HEK293 (cell line): ENCODE results near the gene ST3GAL5.

Experiments used
- BCL11B ChIP-seq: fragments of 450-650 bp; formaldehyde crosslinking; IDR thresholded peaks from 2 replicates; pipeline ENCODE4 v1.5.1; 2016; ENCODE audit warnings: low read depth, missing biosample characterization, missing genetic modification characterization
- HOXD13 ChIP-seq: sonication (generic); formaldehyde crosslinking; IDR thresholded peaks from 2 replicates; pipeline ENCODE4 v1.8.0; 2022; ENCODE audit warnings: missing genetic modification reagents, borderline replicate concordance
- SP7 ChIP-seq: fragments of 450-650 bp; formaldehyde crosslinking; IDR thresholded peaks from 2 replicates; pipeline ENCODE4 v1.5.1; 2016; ENCODE audit warnings: missing biosample characterization, missing genetic modification characterization
- ZBTB17 ChIP-seq: fragments of 450-650 bp; formaldehyde crosslinking; IDR thresholded peaks from 2 replicates; pipeline ENCODE4 v1.5.1; 2016; ENCODE audit warnings: missing biosample characterization, missing genetic modification characterization
- ZBTB7A ChIP-seq: fragments of 450-650 bp; formaldehyde crosslinking; IDR thresholded peaks from 2 replicates; pipeline ENCODE4 v1.5.1; 2016; ENCODE audit warnings: low read depth, missing biosample characterization, missing genetic modification characterization
- ZNF133 ChIP-seq: fragments of 450-650 bp; formaldehyde crosslinking; IDR thresholded peaks from 2 replicates; pipeline ENCODE4 v1.5.1; 2016; ENCODE audit warnings: missing biosample characterization, missing genetic modification characterization
- ZNF274 ChIP-seq, 2 experiments: fragments of 200-500 bp in 1 of 2; fragments of 450-650 bp in 1 of 2; sonication (Bioruptor generic) in 1 of 2; formaldehyde crosslinking in 1 of 2; IDR thresholded peaks; 2 replicates each; pipeline versions ENCODE4 v1.5.1 to v1.6.1; 2014 to 2016; ENCODE audit warnings: borderline replicate concordance in 1 of 2, inconsistent platforms in 1 of 2, low read length in 1 of 2, missing biosample characterization in 1 of 2, missing genetic modification characterization in 1 of 2
- ZNF585B ChIP-seq: fragments of 450-650 bp; formaldehyde crosslinking; IDR thresholded peaks from 2 replicates; pipeline ENCODE4 v1.5.1; 2016; ENCODE audit warnings: missing biosample characterization, missing genetic modification characterization
- ZNF76 ChIP-seq: fragments of 450-650 bp; formaldehyde crosslinking; IDR thresholded peaks from 2 replicates; pipeline ENCODE4; 2016; ENCODE audit warnings: low read depth, missing biosample characterization, missing genetic modification characterization, borderline replicate concordance
- TF ChIP-seq, protein P1 (sequence below): fragments of 450-650 bp; formaldehyde crosslinking; IDR thresholded peaks from 2 replicates; pipeline ENCODE4 v1.5.1; 2017; ENCODE audit warnings: missing biosample characterization, missing genetic modification characterization
- TF ChIP-seq, protein P2 (sequence below): fragments of 450-650 bp; formaldehyde crosslinking; IDR thresholded peaks from 2 replicates; pipeline ENCODE4 v1.5.1; 2016; ENCODE audit warnings: missing biosample characterization, missing genetic modification characterization
- TF ChIP-seq, protein P3 (sequence below): fragments of 450-650 bp; formaldehyde crosslinking; IDR thresholded peaks from 2 replicates; pipeline ENCODE4 v1.5.1; 2016; ENCODE audit warnings: missing biosample characterization, missing genetic modification characterization
- TF ChIP-seq, protein P4 (sequence below): fragments of 450-650 bp; formaldehyde crosslinking; IDR thresholded peaks from 2 replicates; pipeline ENCODE4 v1.5.1; 2016; ENCODE audit warnings: missing biosample characterization, missing genetic modification characterization
- TF ChIP-seq, protein P5 (sequence below): fragments of 450-650 bp; formaldehyde crosslinking; IDR thresholded peaks from 2 replicates; pipeline ENCODE4 v1.5.1; 2016; ENCODE audit warnings: missing biosample characterization, missing genetic modification characterization

DNA sequence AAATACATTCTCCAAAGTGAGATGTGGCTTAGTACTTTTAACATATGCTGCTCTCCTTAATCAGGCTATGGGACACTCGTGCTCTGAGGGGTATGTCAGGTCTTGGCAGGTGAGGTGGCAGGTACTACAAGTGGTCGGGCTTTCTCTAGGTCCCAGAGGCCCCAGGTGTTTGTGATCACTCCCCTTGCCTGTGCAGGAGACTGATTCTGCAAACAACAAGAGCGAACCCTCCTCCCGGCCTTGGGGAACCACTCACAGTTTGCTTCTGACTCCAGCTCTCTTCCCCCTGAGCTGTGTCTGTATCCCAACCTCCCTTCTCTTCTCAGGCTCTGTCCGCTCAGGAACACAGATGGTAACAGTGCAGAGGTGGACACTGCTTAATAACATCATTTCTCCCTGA lies 86.9 kb downstream of the ST3GAL5 start:
- no peak for TF ChIP-seq ZNF76
- TF ChIP-seq, protein P1, sequence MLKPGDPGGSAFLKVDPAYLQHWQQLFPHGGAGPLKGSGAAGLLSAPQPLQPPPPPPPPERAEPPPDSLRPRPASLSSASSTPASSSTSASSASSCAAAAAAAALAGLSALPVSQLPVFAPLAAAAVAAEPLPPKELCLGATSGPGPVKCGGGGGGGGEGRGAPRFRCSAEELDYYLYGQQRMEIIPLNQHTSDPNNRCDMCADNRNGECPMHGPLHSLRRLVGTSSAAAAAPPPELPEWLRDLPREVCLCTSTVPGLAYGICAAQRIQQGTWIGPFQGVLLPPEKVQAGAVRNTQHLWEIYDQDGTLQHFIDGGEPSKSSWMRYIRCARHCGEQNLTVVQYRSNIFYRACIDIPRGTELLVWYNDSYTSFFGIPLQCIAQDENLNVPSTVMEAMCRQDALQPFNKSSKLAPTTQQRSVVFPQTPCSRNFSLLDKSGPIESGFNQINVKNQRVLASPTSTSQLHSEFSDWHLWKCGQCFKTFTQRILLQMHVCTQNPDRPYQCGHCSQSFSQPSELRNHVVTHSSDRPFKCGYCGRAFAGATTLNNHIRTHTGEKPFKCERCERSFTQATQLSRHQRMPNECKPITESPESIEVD, result no peak
- TF ChIP-seq, protein P2, sequence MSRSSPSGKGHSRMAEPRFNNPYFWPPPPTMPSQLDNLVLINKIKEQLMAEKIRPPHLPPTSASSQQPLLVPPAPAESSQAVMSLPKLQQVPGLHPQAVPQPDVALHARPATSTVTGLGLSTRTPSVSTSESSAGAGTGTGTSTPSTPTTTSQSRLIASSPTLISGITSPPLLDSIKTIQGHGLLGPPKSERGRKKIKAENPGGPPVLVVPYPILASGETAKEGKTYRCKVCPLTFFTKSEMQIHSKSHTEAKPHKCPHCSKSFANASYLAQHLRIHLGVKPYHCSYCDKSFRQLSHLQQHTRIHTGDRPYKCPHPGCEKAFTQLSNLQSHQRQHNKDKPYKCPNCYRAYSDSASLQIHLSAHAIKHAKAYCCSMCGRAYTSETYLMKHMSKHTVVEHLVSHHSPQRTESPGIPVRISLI (tag by site-specific recombination), result no peak
- no peak for TF ChIP-seq ZBTB17
- TF ChIP-seq ZNF133 (tag by site-specific recombination), result no peak
- no peak for TF ChIP-seq ZBTB7A (tag by site-specific recombination)
- no peak for TF ChIP-seq SP7 (tag by site-specific recombination)
- TF ChIP-seq, protein P3, sequence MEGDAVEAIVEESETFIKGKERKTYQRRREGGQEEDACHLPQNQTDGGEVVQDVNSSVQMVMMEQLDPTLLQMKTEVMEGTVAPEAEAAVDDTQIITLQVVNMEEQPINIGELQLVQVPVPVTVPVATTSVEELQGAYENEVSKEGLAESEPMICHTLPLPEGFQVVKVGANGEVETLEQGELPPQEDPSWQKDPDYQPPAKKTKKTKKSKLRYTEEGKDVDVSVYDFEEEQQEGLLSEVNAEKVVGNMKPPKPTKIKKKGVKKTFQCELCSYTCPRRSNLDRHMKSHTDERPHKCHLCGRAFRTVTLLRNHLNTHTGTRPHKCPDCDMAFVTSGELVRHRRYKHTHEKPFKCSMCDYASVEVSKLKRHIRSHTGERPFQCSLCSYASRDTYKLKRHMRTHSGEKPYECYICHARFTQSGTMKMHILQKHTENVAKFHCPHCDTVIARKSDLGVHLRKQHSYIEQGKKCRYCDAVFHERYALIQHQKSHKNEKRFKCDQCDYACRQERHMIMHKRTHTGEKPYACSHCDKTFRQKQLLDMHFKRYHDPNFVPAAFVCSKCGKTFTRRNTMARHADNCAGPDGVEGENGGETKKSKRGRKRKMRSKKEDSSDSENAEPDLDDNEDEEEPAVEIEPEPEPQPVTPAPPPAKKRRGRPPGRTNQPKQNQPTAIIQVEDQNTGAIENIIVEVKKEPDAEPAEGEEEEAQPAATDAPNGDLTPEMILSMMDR (tag by site-specific recombination), result no peak
- TF ChIP-seq, protein P4, sequence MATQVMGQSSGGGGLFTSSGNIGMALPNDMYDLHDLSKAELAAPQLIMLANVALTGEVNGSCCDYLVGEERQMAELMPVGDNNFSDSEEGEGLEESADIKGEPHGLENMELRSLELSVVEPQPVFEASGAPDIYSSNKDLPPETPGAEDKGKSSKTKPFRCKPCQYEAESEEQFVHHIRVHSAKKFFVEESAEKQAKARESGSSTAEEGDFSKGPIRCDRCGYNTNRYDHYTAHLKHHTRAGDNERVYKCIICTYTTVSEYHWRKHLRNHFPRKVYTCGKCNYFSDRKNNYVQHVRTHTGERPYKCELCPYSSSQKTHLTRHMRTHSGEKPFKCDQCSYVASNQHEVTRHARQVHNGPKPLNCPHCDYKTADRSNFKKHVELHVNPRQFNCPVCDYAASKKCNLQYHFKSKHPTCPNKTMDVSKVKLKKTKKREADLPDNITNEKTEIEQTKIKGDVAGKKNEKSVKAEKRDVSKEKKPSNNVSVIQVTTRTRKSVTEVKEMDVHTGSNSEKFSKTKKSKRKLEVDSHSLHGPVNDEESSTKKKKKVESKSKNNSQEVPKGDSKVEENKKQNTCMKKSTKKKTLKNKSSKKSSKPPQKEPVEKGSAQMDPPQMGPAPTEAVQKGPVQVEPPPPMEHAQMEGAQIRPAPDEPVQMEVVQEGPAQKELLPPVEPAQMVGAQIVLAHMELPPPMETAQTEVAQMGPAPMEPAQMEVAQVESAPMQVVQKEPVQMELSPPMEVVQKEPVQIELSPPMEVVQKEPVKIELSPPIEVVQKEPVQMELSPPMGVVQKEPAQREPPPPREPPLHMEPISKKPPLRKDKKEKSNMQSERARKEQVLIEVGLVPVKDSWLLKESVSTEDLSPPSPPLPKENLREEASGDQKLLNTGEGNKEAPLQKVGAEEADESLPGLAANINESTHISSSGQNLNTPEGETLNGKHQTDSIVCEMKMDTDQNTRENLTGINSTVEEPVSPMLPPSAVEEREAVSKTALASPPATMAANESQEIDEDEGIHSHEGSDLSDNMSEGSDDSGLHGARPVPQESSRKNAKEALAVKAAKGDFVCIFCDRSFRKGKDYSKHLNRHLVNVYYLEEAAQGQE (tag by site-specific recombination), result no peak
- no peak for TF ChIP-seq ZNF274 (IDR thresholded peaks at IDR 0.05; ENCODE audit: low read length)
- TF ChIP-seq ZNF274 (tag by site-specific recombination; IDR thresholded peaks at IDR 0.05; ENCODE audit: borderline replicate concordance), result no peak
- TF ChIP-seq ZNF585B, result no peak
- TF ChIP-seq, protein P5, sequence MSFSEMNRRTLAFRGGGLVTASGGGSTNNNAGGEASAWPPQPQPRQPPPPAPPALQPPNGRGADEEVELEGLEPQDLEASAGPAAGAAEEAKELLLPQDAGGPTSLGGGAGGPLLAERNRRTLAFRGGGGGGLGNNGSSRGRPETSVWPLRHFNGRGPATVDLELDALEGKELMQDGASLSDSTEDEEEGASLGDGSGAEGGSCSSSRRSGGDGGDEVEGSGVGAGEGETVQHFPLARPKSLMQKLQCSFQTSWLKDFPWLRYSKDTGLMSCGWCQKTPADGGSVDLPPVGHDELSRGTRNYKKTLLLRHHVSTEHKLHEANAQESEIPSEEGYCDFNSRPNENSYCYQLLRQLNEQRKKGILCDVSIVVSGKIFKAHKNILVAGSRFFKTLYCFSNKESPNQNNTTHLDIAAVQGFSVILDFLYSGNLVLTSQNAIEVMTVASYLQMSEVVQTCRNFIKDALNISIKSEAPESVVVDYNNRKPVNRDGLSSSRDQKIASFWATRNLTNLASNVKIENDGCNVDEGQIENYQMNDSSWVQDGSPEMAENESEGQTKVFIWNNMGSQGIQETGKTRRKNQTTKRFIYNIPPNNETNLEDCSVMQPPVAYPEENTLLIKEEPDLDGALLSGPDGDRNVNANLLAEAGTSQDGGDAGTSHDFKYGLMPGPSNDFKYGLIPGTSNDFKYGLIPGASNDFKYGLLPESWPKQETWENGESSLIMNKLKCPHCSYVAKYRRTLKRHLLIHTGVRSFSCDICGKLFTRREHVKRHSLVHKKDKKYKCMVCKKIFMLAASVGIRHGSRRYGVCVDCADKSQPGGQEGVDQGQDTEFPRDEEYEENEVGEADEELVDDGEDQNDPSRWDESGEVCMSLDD (tag by site-specific recombination), result no peak
- no peak for TF ChIP-seq HOXD13 (CRISPR knock-in tag)
- no peak for TF ChIP-seq BCL11B (tag by site-specific recombination)
